GM21526 (cell line): Measurements from ENCODE around the gene HDAC8.
"Not testable (repeated sequence)": the region's sequence is repeated elsewhere in the genome, so short reads cannot be mapped to it uniquely, and the experiment has no call there.

Source experiments
- ATAC-seq: cut with Tn5 transposase; IDR thresholded peaks from one replicate; pipeline ENCODE4 v1.9.1; 2021; ENCODE audit warnings: moderate library complexity; ENCODE audit not compliant: unreplicated experiment, low FRiP score

HDAC8 gene

DNA sequence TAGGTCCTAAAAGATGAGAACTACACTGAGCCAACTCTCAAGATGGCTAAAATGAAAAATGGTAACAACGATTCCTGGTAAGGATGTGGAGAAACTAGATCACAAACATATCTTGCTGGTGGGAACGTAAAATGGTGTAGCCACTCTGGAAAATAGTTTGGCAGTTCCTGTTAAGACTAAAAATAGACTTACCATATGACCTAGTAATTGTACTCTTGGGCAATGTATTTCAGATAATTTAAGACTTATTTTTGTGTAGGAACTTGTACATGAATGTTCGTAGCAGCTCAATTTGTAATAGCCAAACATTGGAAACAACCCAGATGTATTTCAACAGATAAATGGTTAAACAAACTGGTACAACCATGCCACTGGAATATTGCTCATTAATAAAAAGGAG is 106.2 kb downstream of the HDAC8 start:
- ATAC-seq = no peak

DNA sequence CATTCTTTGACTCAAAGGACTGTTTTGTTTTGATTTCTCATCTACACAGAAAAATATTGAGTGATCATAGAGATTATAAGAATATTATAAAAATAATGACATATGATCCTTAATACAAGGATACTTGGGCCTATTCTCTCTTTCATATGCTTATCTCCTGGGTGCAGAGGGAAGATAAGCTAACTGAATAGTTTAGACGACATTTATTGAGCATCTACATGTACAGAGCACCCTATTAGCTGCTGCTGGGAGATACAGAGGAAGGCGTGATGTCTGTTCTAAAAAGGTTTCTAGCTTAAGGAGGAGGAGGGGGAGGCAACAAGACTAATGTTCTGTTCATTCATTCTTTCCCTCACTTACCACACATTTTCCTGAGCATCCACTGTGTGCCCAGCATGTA is 106.8 kb downstream of the HDAC8 start:
- no peak for ATAC-seq

DNA sequence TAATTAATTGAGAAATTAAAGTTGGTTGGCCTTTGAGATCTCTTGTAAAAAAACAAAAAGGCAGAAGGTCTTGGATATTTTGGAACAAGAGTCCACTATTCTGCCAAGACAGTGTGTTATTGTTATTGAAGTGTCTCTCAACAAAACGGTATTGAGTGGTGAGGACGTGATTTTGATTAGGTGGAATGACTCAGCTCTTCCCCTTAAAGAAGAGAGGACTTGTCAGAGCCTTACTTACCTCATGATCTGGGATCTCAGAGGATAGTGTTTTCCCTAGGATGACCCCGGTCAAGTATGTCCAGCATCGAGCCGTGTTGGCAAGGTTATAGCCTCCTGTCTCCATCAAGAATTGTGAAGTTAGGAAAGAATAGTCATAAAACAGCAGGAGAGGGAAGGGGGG is 110.9 kb downstream of the HDAC8 start:
- no peak for ATAC-seq

DNA sequence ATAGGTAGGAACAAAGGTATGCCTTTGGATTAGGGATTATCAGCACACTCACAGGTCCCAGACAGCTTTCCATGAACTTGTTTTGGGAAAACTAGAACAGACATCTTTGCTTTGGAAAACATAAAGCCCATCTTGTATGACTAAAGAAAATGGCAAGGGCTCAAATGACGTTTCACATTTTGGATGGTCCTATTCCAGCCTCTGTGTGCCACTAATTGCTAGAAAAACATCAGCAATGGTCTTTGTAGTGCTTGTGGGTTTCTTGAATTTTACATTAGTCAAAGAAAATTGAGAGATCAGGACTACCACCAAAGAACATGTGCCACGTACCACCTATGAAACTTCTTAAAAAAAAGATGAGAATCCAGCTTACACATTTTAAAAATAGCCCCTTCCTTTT is 111.4 kb downstream of the HDAC8 start:
- no peak for ATAC-seq

DNA sequence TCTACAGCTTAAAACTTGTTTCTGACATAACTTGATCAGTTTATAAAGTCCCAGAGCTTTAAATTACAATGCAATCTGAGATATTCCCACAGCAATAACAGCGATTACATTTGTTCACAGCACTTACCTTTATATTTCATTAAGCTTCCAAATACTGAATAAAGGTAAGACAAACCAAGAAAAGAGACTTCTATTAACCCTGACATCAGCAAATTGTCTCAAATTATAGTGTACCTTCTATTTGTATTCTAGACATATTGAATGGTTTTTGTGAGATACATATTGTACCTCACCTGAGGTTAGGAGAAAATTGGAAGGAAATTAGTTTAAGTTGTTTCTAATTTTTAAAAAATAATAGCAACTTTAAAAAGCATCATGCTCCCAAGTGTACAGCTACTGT is 111.9 kb downstream of the HDAC8 start:
- ATAC-seq = no peak

DNA sequence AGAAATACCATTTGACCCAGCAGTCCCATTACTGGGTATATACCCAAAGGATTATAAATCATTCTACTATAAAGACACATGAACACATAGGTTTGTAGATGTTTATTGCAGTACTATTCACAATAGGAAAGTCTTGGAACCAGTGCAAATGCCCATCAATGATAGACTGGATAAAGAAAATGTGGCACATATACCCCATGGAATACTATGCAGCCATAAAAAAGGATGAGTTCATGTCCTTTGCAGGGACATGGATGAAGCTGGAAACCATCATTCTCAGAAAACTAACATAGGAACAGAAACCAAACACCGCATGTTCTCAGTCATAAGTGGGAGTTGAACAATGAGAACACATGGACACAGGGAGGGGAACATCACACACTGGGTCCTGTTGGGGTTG is 123.6 kb downstream of the HDAC8 start:
- ATAC-seq = not testable (repeated sequence)

DNA sequence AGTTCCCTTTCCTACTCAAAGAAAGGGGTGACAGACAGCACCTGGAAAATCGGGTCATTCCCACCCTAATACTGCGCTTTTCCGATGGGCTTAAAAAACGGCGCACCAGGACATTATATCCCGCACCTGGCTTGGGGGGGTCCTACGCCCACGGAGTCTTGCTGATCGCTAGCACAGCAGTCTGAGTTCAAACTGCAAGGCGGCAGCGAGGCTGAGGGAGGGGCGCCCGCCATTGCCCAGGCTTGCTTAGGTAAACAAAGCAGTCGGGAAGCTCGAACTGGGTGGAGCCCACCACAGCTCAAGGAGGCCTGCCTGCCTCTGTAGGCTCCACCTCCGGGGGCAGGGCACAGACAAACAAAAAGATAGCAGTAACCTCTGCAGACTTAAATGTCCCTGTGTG is 131.9 kb downstream of the HDAC8 start:
- ATAC-seq = not testable (repeated sequence)

DNA sequence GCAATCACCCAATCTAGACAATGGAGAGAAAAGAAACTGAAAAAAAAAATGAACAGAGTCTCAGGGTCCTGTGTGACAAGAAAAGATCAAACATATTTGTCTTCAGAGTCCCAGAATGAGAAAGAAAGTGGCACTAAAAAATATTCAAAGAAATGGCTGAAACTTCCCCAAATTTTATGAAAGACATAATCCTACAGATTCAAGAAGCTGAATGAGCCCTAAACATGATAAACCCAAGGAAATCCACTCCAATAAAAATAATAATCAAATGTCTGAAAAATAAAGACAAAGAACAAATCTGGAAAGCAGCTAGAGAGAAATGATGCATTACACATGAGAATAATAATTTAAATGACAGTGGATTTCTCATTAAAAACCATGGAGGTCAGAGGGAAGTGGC is 136.6 kb downstream of the HDAC8 start:
- no peak for ATAC-seq

DNA sequence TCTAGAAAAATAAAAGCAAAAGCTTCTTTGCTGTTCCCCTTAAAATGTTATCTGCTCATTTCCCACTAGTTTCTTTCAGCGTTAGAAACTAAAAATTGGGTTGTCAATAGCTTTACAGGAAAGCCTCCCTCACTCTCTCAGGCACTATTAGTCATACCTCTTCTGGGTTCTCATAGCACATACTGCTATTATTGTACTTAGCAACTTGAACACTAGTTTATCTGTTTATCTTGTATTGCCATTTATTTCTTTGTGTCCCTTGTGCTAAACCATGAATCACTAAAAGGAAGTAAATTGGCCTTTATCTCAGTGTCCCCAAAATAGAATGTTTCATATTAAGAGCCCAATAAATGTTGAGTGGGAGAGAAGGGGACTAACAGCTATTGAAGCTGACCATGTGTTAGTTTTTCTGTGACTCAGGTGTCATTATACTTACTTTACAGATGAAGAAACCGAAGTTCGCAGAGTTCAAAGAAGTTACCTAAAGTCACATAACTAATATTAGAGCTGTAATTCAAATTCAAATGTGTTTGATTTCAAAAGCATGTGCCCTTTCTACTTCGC is 142.2 kb downstream of the HDAC8 start:
- no peak for ATAC-seq

DNA sequence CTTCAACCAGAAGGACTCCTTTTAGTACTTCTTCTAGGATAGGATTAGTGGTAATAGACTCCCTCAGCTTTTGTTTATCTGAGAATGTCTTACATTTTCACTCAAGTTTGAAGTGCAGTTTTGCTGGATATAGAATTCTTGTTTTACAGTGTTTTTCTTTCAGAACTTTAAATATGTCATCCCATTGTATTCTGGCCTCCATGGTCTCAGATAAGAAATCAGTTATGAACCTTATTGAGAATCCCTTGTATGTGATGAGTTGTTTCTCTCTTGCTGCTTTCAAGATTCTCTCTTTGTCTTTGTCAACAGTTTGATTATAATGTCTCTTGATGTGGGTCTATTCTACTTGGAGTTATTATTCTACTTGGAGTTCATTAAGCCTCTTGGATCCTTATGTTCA is 150.8 kb downstream of the HDAC8 start:
- ATAC-seq = no peak

DNA sequence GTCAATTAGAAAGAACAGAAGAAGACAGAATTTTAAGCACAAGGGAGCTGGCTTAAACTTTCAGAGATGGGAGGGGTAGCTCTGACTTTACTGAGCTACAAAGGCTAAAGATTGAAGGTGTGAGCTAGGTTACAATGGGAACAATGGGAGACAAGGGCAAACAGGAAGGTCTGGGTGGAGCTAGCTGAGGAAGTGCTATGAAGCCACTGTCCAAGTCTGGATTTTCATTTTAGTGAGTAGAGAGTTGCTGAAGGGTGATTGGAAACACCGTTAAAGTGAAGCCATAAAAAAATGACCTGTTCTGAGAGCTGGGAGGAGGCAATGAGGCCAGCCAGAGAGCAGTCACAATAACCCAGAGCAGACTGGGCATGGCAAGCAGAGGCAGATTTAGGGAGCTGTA is 162.7 kb downstream of the HDAC8 start:
- no peak for ATAC-seq

DNA sequence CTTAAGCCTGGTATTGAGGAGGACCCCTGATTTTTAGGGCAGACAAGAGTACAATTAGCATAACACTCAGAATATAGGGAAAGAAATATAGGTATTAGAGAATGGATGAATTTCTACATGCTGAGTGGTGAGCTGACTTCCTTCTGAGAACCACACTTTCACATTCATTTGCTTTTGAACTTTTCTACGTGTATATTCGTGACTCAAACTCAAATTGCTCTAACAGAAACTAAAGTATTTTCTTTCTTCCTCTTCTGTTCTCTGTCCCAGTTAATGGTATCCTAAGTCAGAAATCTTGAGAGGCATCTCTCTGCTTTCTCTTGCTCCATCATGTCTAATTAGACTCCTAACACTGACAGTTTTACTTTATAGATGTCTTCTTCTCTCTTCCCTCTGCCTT is 163.8 kb downstream of the HDAC8 start:
- no peak for ATAC-seq

DNA sequence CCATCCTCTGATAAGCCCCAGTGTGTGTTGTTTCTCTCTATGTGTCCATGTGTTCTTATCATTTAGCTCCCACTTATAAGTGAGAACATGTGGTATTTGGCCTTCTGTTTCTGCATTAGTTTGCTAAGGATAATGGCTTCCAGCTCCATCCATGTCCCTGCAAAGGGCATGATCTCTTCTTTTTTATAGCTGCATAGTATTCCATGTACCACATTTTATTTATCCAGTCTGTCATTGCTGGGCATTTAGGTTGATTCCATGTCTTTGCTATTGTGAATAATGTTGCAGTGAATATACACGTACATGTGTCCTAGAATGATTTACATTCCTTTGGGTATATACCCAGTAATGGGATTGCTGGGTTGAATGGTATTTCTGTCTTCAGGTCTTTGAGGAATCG is 167.5 kb downstream of the HDAC8 start:
- ATAC-seq = not testable (repeated sequence)

DNA sequence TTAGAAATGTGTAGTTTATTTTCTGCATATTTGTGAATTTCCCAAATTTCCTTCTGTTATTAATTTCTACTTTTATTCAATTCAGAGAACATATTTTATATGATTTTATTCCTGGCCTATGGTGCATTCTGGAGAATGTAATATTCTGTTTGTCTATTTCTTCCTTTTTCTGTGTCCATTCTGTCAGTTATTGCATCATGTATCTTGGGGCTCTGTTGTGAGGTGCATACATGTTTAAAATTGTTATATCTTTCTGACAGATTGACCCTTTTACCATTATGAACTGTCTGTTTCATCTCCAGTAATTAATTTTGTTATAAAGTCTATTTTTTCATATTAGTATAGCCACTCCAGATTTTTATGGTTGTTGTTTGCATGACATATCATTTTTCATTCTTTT is 170.0 kb downstream of the HDAC8 start:
- ATAC-seq = no peak

DNA sequence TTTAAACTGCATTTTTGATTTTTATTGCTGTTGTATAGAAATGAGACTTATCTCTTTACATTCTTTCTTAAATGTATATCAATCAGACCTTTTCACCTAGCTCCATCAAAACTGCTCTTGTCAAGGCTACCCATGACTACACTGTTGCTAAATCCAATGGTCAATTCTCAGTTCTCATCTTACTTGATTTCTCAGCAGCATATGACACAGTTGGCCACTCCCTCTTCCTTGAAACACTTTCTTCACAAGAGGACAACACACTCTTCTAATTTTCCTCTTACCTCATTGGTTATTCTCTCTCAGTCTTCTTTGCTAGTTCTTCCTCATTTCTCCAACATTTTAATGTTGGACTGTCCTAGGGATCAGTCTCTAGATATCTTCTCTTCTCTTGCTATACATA is 172.8 kb downstream of the HDAC8 start:
- no peak for ATAC-seq

DNA sequence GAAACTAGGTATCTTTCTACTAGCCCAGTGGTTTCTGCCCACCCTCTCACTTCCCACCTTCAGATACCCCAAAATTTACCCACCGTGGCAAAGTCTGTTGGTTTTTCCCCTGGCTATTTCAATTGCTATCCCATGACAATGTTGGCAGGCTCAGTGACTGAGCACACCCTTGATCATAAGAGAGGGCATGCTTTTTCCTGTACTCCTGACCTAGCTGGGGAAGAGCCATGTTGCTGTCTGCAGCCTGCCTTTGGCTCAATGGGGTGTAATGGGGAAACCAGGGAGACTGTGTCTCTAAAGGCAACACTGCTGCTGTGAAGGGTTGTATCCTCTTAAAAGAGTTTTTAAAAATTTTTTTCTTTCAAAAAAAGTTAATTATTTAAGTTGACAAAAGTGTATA is 176.5 kb downstream of the HDAC8 start:
- ATAC-seq = no peak

DNA sequence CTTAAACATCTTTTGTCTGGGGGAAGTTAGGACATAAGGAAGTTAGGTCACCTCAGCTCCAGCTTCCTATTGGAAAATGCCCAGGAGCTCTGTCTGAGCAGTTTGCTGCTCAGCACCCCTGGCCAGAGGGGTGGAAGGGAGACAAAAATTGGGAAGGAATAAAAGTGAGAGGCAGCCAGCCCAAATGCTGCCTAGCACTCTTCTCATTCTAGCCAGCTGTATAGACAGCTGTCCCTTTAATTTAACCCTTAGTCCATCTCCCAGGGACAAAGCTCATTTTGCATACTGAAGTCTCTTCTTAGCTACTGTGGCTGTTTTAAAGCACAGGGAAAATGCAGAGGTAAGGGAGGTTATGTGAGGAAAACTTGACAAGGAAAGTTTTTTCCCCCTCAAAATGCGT is 177.4 kb downstream of the HDAC8 start:
- ATAC-seq = no peak

DNA sequence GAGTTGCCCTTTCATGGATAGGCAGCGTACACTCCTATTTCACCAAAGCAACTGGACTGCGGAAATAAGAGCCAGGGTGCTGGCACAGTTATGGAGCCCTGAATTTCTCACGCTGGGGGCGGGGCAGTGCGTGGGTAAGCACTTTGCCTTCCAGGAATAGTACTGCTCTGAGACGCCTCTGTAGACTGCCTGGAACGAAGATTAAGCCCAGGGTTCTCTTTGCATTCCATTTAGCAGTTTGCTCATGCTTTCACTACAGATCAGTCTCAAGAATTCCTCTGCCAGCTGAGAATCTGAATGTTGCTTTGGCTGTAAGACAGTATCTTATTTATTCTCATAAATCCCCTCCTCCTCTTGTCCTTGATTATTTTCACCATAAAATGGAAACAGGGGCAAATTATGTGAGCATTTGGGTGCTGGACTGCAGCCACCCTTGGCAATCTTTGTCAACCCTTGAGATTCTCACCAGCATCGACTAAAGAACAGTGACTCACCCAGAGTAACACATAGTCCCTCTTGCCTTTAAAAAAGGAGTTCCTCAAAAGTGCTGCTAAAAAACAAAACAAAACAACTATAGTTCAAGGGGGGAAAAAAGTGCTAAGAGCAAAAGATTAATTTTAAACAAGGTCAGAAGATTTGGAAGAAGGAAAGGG is 178.0 kb downstream of the HDAC8 start:
- ATAC-seq = no peak

DNA sequence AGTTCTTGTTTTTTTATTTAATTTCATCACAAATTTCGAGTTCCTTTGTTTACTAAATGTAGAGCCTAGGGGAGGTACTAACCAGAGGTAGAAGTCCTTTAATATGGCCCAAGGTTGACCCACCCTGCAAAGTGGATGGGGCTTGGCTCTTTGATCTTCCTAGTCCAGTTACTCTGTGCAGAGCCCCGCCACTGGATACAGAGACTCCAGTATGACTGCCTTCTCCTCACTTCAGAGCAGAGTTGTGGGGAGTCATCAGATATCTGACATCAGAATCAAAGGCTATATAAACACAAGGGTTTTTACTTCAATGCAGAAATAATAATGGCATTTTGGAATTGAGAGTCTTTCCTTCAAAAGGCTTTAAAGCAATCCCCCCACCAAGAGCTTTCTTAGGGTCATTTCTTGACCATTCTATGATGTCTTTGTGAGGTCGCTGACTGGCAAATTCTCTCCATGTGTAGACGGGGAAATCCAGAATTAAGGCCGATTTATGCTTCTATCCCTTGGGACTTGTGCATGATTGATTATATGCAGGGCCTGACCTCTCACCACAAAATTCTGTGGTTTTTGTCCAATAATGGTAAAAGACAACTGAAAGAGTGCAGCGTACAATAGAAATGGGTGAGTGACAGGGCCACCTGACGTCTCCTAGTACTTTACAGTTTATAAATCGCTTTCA is 178.7 kb downstream of the HDAC8 start:
- no peak for ATAC-seq

DNA sequence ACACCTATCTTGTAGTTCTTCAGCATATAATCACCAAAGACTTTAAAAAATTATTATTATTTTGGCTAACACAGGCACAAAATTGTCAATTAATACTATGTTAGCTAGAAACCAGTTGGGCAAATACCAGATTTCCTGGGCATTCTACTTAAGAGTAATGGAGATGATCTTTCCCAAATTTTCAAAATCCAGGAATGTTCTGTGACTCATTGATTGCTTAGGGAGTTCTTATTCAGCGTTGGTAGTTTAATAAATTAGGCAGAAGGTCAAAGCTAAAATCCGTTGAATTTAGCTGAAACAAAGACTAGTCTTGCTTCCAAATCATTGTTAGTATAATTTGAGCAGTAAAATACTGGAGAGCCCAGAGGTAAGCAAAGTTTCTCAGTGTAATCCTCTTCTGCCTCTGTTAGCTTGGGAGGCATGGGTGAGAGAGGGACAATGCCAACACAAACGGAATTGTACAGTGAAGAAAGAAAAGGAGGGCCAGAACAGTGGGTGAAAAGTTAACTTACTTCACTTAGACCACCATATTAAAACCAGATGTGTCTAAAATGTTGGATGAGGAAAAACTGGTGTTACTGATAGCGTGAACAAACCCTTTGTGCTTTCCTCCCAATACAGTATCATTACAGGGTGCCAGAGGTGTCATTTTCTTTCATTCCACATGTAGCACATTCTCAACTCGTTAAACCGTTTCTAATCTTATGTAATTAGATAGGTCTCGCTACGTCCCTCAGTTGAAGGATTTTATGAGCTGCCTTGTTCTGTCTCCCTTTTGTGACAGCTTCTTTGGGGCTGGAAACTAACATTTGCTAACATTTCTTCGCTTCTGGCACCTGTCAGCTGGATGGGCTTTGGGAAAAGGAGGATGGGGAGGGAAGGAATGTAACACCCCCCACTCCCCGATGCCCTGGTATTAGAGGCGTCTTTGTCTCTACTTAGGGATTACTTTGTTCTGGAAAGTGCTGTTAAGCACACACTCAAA is 179.5 kb downstream of the HDAC8 start:
- ATAC-seq = no peak

DNA sequence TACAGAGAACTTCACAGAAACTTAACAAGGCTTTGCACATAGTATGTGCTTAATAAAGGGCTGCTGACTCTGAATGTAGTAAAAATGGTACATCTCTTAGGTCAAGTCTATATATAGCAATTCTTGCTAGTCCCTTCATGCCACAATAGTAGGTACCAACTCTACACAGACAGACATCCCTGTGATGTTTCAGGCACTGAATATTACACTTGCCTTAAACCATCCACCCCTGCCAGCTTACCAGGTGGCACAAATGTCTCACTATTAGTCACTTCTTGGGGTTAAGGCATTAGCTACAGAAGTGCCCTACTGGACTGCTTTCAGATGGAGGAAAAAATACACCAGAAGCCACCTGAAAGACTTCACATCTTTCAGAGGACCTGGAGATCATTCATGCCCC is 180.6 kb downstream of the HDAC8 start:
- ATAC-seq = no peak
